Hematopoietic multipotent progenitor cell treated with erythropoietin and hydrocortisone succinate and interleukin-3 and kit ligand, for 6 days (in vitro differentiated cells): ENCODE results near the gene NTSR1.
A peak's percentile ranks its signal among the peaks of the same experiment; 100 is the strongest.
"Not testable (repeated sequence)": the region's sequence is repeated elsewhere in the genome, so short reads cannot be mapped to it uniquely, and the experiment has no call there.

Experiments used
- DNase-seq: peaks from one replicate; pipeline ENCODE4 v3.0.0-alpha.2; 2015

The NTSR1 gene

DNA sequence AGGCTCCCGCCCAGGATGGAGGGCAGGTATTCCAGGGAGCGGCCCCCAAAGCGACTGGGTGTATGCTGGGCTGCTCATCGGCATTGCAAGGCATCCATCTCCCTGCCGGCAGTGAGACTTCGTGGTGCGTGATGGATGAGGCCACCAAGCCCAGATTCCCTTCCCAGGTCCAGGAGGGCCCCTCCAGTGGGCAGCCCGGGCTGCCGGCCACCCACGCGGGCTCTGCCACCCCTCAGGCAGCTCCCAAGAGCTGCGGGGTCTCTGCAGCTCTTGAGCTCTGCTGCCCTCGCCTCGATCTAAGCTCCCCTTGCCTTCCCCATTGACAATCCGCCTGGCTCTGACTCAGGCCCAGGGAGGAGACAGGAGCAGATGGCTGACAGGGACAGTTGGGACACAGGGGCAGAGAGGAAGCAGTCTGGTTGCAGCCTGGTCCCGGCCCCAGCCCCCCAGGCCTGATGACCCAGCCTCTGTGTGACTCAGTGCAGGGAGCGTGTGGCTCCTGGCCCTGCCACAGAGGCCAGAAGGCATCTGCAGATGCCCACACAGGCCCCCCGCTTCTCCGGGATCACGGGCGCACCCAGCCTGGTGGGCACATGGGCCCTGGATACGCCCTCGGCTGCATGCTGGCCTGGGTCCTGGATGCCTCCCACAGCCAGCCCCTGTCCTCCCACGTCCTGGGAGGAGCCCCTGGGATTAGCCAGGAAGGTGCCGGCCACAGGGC lies 33.3 kb upstream of the NTSR1 start:
- no peak for DNase-seq

GRCh38 chr20:62675877-62676260 lies 32.8 kb upstream of the NTSR1 start:
- no peak for DNase-seq

GRCh38 chr20:62676976-62677375 lies 31.7 kb upstream of the NTSR1 start:
- DNase-seq, result no peak

DNA sequence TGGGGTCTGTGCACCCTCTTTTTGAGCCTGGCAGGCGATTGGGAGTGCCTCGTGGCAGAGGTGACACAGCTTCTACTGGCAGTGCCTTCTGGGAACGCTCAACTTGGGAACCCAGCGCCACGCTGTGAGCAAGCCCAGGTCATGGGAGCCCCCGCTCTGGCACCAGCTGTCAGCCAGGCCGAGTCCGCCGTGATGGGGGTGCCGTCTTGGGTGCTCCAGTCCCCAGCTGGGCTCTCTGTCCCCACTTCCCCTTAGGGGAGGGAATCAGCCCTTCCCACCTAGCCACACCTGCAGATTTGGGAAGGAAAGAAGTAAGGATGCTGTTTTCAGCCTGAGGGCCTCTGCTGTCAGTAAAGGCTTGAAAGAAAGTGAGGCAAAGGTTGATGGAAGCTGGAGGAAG lies 31.0 kb upstream of the NTSR1 start:
- DNase-seq, result no peak

DNA sequence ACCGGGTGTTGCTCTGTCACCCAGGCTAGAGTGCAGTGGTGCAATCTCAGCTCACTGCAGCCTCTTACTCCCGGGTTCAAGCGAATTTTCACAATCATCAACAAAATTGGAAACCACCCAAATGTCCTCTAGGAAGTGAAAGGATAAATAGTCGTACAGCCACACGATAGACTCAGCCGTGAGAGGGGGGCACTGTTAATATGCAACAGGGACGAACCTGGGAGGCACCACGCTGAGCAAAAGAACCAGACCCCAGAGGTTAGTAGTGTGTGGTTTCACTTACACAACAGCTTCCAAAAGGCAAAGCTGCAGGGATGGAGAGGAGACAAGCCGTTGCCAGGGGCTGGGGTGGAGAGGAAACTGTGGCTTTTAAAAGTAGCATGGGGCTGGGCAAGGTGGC lies 30.1 kb upstream of the NTSR1 start:
- peak; percentile 49 for DNase-seq

DNA sequence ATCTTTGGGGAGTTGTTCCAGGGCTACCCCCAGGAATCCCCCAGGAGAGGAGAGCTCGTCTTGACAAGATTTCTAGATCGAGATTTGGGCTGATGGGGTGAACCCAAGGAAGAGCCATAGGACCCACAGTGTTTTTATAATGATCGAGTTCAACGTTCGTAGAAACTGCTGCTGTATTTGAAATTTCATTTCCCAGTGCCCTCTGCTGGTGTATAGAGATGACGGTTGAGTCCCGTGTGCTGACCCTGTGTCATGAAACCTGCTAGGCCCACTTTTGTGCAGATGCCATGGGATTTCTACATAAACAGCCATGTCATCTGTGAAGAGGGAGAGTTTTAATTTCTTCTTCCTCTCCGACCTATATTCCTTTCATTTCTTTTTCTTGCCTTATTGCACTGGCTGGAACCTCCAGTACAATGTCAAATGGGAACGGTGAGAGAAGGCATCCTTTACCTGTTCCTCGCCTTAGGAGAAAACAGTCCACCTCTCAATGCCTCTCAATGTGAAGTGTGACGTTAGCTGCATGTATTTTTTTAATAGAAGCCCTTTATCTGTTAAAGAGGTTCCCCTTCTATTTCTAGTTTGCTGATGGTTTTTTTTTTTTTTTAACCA lies 28.6 kb upstream of the NTSR1 start:
- no peak for DNase-seq

- DNase-seq, result no peak
Measured at GRCh38 chr20:62682912-62683517, 25.6 kb upstream of the NTSR1 start.

DNA sequence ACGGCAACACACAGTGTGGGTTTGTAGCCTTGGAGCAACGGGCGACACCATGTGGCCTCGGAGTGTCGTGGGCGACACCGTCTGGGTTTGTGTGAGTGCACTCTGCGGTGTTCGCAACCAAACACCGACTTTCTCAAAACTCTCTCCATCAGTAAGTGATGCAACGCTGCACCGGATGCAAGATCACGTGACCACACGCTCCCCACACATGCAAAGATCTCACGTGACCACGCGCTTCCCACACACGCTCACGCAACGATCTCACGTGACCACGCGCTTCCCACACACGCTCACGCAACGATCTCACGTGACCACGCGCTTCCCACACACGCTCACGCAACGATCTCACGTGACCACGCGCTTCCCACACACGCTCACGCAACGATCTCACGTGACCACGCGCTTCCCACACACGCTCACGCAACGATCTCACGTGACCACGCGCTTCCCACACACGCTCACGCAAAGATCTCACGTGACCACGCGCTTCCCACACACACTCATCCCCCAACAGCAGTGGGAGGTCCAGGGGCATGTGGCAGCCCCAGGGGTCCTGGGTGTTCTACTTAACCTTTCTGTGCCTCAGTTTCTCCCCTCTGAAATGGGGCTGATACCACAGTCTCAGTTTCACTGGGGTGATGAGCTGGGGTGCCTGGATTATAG lies 24.8 kb upstream of the NTSR1 start:
- not testable (repeated sequence) for DNase-seq

DNA sequence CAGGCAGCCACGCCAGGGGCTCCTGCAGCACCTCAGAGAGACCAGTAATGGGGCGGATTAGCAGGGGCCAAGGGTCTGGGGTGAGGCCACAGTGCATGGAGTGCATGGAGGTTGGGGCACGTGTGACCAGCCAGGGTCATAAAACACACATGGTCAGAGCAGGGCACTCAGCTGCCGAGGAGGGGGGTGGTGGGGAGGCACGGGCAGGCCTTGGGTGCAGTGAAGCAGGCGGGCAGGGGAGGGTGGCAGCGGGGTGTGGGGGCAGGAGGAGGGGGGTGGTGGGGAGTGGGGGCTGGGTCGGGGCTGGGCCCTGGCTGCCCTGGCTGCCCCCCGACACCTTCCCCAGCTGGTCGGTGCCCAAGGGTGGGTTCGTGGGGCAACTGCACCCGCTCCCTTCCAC lies 23.7 kb upstream of the NTSR1 start:
- DNase-seq, result no peak

DNA sequence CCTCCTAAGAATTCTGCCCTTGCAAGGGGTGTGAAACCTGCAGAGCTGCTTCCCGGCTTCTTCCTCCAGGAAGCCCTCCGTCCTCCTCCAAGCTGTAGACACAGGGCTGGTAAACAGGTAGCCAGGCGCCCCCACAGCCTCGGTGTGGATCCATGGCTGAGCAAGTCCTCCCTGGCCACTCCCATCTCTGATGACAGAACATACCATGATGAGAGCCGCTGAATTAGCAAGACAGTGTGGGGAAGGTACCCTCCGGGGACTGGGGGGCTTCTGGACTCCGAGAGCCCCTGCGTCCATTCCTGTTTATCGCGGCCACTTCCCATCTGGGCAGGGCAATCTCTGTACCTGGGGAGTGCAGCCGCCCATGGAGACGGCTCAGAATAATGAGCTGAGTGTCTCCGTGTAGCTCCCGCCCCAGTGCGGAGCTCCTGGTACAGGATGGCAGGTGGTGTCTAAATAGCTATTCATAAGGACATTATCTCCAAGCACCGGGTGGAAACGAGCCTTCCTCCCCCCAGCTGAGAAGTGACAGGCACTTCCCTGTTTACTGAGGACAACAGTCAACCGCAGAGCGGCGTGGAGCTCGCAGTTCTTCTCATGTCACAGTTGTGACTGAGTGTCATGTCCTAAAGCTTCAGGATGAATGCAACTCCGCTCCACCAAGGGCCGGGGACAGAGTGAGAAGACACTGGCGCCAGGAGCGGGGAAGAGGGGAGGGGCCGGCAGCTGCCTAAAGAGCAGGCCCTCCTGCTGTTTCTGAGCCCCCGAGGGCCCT lies 22.7 kb upstream of the NTSR1 start:
- DNase-seq, result peak; percentile 85

DNA sequence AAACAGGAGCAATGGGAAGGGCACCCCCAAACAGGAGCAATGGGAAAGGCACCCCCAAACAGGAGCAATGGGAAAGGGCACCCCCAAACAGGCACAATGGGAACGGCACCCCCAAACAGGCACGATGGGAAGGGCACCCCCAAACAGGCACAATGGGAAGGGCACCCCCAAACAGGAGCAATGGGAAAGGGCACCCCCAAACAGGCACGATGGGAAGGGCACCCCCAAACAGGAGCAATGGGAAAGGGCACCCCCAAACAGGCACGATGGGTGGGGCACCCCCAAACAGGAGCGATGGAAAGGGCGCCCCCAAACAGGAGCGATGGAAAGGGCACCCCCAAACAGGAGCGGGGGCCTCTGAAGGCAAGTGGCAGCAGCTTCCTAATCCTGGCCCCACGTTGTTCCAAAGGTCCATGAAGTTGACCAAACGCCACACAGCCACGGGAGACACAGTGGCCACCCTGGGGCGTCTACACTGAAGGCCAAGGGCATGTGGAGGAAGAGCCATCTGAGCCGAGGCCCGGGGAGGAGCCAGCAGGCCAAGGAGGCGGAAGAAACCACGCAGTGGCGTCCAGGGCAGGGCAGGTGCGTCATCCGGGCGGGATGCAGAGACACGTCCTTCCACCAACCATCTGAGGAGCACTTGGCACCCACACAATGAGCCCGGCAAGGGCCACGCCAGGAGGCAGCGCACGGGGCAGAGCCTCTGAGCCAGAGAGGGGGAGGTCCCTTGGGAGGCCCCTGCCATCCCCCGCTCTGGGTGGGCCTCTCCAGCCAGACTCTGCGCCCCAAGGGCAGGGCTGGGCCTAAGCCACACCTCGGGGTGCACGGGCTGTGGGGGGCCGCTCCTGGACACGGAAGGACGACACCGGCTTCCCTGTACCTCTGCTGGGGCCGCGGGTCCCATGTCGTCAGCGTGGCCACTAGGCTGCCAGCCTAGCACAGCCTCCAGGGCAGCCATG lies 21.5 kb upstream of the NTSR1 start:
- no peak for DNase-seq

- no peak for DNase-seq
Measured at GRCh38 chr20:62688083-62688482, 20.6 kb upstream of the NTSR1 start.

- no peak for DNase-seq
Measured at GRCh38 chr20:62688855-62689460, 19.7 kb upstream of the NTSR1 start.

GRCh38 chr20:62689861-62690260 lies 18.8 kb upstream of the NTSR1 start:
- DNase-seq, result no peak

GRCh38 chr20:62690261-62690820 lies 18.3 kb upstream of the NTSR1 start:
- DNase-seq, result no peak

- no peak for DNase-seq
Measured at GRCh38 chr20:62691487-62691886, 17.1 kb upstream of the NTSR1 start.

DNA sequence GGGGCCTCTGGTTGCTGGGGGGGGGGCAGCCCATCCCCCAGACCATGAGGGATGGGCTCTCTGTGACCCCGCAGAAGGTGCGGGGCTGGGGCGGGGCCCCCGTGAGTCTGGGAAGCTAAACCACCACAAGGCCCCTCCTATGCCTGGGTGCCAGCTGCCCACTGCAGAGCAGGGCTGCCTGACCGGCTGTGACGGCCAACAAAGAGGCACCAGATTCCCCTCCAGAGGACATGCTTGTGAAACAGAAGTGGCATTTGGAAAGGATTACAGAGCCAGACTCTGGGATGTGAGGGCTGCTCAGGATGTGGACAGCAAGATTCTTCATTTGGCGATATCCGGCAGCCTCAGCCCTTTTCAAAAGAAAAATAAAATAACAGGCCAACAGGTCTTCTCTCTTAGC lies 16.5 kb upstream of the NTSR1 start:
- DNase-seq, result no peak

GRCh38 chr20:62692801-62693523 lies 15.7 kb upstream of the NTSR1 start:
- no peak for DNase-seq

GRCh38 chr20:62693524-62693922 lies 15.1 kb upstream of the NTSR1 start:
- DNase-seq, result no peak

- no peak for DNase-seq
Measured at GRCh38 chr20:62694106-62694505, 14.5 kb upstream of the NTSR1 start.
